Uterus (tissue), 4 donors: ENCODE results near the gene FAM47E. TPM values are rescaled to one million over a fixed set of nuclear protein-coding genes. Genes with fewer than 3 reads are reported as not detected.

Experiments
- DNase-seq, 2 donors: peaks; one replicate each; pipeline ENCODE4 v3.0.0-alpha.2; 2019 to 2020
- H3K27ac ChIP-seq, 2 donors: fragments of 200-600 bp; sonication (generic); 1 replicate in 1 of 2; 2 replicates in 1 of 2; pipeline ENCODE4 v1.5.1; 2016 to 2018
- H3K27me3 ChIP-seq, 2 donors: fragments of 200-600 bp; sonication (generic); one replicate each; pipeline ENCODE4 v1.5.1; 2018 to 2019; ENCODE audit warnings: control low read depth in 1 of 2
- H3K36me3 ChIP-seq, 2 donors: fragments of 200-600 bp; sonication (generic); one replicate each; pipeline ENCODE4 v1.5.1; 2019; ENCODE audit warnings: control low read depth in 1 of 2
- H3K4me1 ChIP-seq, 2 donors: fragments of 200-600 bp; sonication (generic); one replicate each; pipeline ENCODE4 v1.5.1; 2018 to 2019; ENCODE audit warnings: control low read depth in 1 of 2
- H3K4me3 ChIP-seq, 2 donors: fragments of 200-600 bp; sonication (generic); 1 replicate in 1 of 2; 2 replicates in 1 of 2; pipeline ENCODE4 v1.5.1; 2018 to 2019; ENCODE audit warnings: mild to moderate bottlenecking in 1 of 2
- H3K9me3 ChIP-seq, 2 donors: fragments of 200-600 bp; sonication (generic); one replicate each; pipeline ENCODE4 v1.5.1; 2019; ENCODE audit warnings: control low read depth in 1 of 2
- POLR2A ChIP-seq, 2 donors: fragments of 450-650 bp; IDR thresholded peaks; one replicate each; pipeline ENCODE4 v1.6.1; 2016; ENCODE audit warnings: antibody characterized with exemption in 2 of 2, mild to moderate bottlenecking in 1 of 2, moderate library complexity in 1 of 2
- intact Hi-C: fragments of 100-400 bp; cut with DNase I; formaldehyde crosslinking; loops from one replicate; pipeline ENCODE4 v1.15.1; 2023; ENCODE audit warnings: low total_unique reads
- total RNA-seq, 4 donors: library from RNA; depleted of rRNA in 3 of 4; stranded (reverse); fragments of >200 nt in 3 of 4; gene quantifications; one replicate each; pipeline versions ENCODE4 v1.1.0 to v1.2.4, GENCODE V29; 2014 to 2023
- TF ChIP-seq, protein P1 (sequence below), 4 experiments: fragments of 200-600 bp in 2 of 4; fragments of 450-650 bp in 2 of 4; sonication (generic) in 2 of 4; IDR thresholded peaks; one replicate each; pipeline ENCODE4 v1.5.1; 2016 to 2019; ENCODE audit warnings: antibody characterized with exemption in 4 of 4, mild to moderate bottlenecking in 2 of 4, moderate library complexity in 1 of 4
- donor health status: DM: yes; HTN: yes; CAD: no.

Gene FAM47E
- total RNA-seq, 4 donors from 2014 or later = 0.29 to 1.4 (median 1.2) TPM; not detected in 1

DNA sequence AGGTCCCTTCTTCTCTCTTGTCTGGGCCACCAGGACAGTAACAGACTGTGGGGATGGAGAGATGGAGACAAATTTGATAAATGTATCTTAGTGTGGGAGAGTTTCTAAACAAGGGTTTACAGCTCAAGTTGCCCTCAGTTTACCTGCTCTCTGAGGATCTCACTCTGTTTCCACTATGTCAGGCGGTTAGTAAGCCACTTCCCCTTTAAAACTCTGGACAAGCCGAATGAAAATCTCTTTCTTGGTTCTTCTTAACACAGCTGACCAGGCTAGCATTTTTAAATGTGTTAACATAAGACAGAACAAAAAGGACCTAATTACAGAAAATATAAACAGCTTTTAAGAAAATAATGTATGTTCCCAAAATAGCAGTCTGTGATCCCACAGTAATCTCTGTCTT lies 35.0 kb upstream of the FAM47E start:
- no peaks in the 10 kb centered on the region for H3K36me3 ChIP-seq
- no peak for DNase-seq
- TF ChIP-seq, protein P1, sequence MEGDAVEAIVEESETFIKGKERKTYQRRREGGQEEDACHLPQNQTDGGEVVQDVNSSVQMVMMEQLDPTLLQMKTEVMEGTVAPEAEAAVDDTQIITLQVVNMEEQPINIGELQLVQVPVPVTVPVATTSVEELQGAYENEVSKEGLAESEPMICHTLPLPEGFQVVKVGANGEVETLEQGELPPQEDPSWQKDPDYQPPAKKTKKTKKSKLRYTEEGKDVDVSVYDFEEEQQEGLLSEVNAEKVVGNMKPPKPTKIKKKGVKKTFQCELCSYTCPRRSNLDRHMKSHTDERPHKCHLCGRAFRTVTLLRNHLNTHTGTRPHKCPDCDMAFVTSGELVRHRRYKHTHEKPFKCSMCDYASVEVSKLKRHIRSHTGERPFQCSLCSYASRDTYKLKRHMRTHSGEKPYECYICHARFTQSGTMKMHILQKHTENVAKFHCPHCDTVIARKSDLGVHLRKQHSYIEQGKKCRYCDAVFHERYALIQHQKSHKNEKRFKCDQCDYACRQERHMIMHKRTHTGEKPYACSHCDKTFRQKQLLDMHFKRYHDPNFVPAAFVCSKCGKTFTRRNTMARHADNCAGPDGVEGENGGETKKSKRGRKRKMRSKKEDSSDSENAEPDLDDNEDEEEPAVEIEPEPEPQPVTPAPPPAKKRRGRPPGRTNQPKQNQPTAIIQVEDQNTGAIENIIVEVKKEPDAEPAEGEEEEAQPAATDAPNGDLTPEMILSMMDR (IDR thresholded peaks at IDR 0.05) = no peak
- no peak for TF ChIP-seq POLR2A (IDR thresholded peaks at IDR 0.05)
- H3K9me3 ChIP-seq = no peaks in the 10 kb centered on the region
- H3K27ac ChIP-seq = no peak overlapping the region
- intact Hi-C loops = no loop called here
- H3K4me3 ChIP-seq = no peak overlapping the region
- H3K4me1 ChIP-seq = peaks cover 0 to 6% of the 10 kb centered on the region in 2 donors
- H3K27me3 ChIP-seq = no peaks in the 10 kb centered on the region

DNA sequence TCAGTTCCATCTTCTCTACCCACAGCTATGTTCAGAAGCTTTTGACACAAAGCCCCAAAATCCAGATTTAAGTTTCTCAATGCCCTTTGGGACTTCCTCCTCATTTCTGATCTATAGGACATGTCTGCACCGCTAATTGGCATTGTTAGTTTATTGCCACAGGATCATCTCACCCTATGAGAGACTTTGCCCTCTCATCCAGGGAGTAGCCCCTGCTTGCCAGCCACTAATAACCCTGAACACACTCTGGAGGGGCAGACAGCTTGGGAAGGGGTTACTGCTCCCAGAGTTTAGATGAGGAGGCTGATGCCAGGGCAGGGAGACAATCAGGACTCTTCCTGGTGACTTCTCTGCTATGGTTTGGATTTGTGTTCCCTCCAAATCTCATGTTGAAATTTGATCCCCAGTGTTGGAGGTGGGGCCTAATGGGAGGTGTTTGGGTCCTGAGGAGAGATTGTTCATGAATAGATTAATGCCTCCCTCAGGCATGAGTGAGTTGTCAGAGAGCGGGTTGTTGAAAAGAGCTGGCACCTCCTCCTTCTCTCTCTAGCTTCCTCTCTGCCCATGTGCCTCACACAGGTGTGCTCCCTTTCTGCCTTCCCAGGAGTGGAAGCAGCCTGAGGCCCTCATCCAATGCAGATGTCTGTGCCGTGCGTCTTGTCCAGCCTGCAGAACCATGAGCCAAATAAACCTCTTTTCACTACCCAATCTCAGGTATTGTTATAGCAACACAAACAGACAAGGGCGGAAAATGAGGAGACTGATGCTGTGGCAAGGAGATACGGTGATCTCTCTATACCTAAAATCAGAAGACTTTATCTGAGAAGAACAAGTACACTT lies 34.3 kb upstream of the FAM47E start:
- no peak for TF ChIP-seq POLR2A (IDR thresholded peaks at IDR 0.05)
- TF ChIP-seq, protein P1 (IDR thresholded peaks at IDR 0.05) = no peak
- H3K27ac ChIP-seq = no peak overlapping the region
- no peaks in the 10 kb centered on the region for H3K9me3 ChIP-seq
- peaks cover 0 to 6% of the 10 kb centered on the region in 2 donors for H3K4me1 ChIP-seq
- no peaks in the 10 kb centered on the region for H3K36me3 ChIP-seq
- H3K27me3 ChIP-seq = no peaks in the 10 kb centered on the region
- H3K4me3 ChIP-seq = no peak overlapping the region
- no peak for DNase-seq
- intact Hi-C loops = no loop called here

DNA sequence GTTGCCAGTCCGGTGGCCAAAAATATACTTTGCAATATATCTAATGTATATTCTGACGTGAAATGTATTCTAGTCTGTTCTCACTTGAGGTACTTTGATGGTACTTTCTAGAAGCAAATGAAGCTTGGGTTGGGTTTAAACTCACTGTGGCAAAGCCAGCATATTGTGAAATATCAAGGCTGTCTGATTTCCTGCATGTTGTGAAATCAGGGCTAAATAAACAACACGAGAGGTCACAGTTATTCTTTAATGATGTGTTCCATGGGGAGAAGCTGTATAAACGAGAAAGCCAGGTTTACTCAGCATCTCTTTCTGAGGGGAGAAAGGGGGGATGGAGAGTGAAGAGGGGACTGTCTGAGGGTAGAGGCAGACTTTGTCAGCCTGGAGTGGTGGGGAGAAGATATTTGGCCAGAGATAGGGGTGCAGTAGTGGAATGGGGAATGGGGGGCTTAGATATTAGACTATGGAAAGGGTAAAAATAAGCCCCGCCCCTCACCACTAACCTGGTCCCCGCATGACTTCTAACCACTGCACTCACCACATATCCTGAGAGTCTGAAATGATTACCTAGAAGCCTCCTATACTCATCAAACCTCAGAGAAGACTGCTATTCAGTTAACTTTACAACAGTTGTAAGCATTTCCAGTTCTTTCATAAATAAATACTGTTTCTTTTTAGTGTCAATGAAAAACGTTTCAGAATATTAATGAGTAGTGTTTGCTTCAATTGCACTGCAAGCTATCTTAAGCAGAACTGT lies 32.0 kb upstream of the FAM47E start:
- Histone ChIP-seq H3K36me3 (no peaks in the 10 kb centered on the region), H3K4me1 (peaks cover 0 to 2% of the 10 kb centered on the region in 2 donors), H3K27me3 (no peaks in the 10 kb centered on the region), H3K27ac (no peak overlapping the region), H3K4me3 (no peak overlapping the region), H3K9me3 (no peaks in the 10 kb centered on the region)
- TF ChIP-seq, protein P1 (IDR thresholded peaks at IDR 0.05) = no peak
- TF ChIP-seq POLR2A (IDR thresholded peaks at IDR 0.05) = no peak
- intact Hi-C loops = no loop called here
- no peak for DNase-seq

DNA sequence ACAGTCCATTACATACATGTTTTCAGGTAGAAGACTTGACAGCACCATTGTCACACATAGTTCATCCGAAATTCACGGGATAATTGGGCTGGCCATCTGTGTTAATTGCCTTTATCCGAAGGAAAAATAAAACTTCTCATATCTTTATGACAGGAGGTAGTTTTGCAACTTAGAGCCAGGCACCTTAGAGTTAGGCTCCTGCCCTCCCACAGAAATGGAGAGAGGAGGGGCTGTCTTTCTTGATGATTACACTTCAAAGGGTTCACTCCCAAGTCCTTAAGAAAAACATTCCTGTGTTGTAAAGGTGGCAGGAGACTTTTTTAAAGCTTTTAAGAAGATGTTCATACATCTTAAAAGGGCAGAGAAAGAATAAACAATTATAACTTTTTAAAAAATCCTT lies 27.4 kb upstream of the FAM47E start:
- Histone ChIP-seq H3K9me3 (no peaks in the 10 kb centered on the region), H3K27me3 (no peaks in the 10 kb centered on the region), H3K36me3 (no peaks in the 10 kb centered on the region), H3K27ac (no peak overlapping the region), H3K4me3 (no peak overlapping the region), H3K4me1 (no peaks in the 10 kb centered on the region)
- intact Hi-C loops = no loop called here
- no peak for TF ChIP-seq POLR2A (IDR thresholded peaks at IDR 0.05)
- TF ChIP-seq, protein P1 (IDR thresholded peaks at IDR 0.05) = no peak
- no peak for DNase-seq

DNA sequence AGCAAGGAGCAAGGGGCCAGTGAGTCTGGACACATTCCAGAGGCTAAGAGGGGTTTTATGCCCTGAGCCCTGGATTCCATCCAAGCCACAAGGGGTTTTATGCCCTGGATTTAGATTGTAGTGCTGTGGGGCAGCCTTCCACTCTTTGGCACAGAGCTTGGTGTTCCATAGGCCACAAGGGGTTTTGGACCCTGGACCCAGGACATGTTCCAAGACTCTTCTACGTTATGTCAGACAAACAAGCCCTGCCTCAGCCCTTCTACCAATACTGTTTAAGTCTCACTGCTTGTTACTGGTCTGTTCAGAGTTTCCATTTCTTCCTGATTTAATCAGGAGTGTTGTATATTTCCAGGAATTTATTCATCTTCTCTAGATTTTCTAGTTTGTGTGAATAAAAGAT lies 25.1 kb upstream of the FAM47E start:
- H3K9me3 ChIP-seq = no peaks in the 10 kb centered on the region
- no peaks in the 10 kb centered on the region for H3K4me1 ChIP-seq
- no peak for TF ChIP-seq POLR2A (IDR thresholded peaks at IDR 0.05)
- TF ChIP-seq, protein P1 (IDR thresholded peaks at IDR 0.05) = no peak
- H3K4me3 ChIP-seq = no peak overlapping the region
- H3K27ac ChIP-seq = no peak overlapping the region
- H3K27me3 ChIP-seq = no peaks in the 10 kb centered on the region
- DNase-seq = no peak
- H3K36me3 ChIP-seq = no peaks in the 10 kb centered on the region
- intact Hi-C loops = no loop called here
